ENCODE results near the gene NUDT14.

The NUDT14 gene

GRCh38 chr14:105135700-105136395, 45.3 kb downstream of the NUDT14 start:
- Histone ChIP-seq H2AK5ac (ENCODE audit: low read length) (no peak overlapping the region), H3K4me1 (ENCODE audit: control insufficient read depth, low read depth, low read length) (no peaks in the 10 kb centered on the region), H3K9ac (ENCODE audit: low read length) (no peak overlapping the region), H2BK120ac (ENCODE audit: low read depth, low read length) (no peak overlapping the region), H3K79me2 (ENCODE audit: control insufficient read depth, insufficient read depth, low read length) (no peaks in the 10 kb centered on the region), H3K23ac (ENCODE audit: low read length) (no peak overlapping the region), H2BK15ac (replicated peaks; ENCODE audit: low read depth) (no peak overlapping the region), H2BK5ac (ENCODE audit: low read length) (no peak overlapping the region), H4K5ac (ENCODE audit: low read length) (no peak overlapping the region), H3K4me3 (ENCODE audit: low read length) (no peak overlapping the region), H4K8ac (ENCODE audit: low read depth, low read length) (no peak overlapping the region), H3K79me1 (ENCODE audit: low read length) (no peaks in the 10 kb centered on the region), H3K27me3 (ENCODE audit: insufficient read depth, low read length, poor library complexity) (no peaks in the 10 kb centered on the region), H3K36me3 (ENCODE audit: control insufficient read depth, insufficient read depth, low read length) (no peaks in the 10 kb centered on the region), H3K27ac (ENCODE audit: low read depth, low read length) (no peak overlapping the region), H3K56ac (ENCODE audit: low read length) (no peak overlapping the region), H3K4ac (ENCODE audit: low read depth, low read length) (no peak overlapping the region), H3K18ac (ENCODE audit: low read length) (no peak overlapping the region), H3K4me2 (ENCODE audit: low read length) (no peak overlapping the region)
- no CpG with 5 or more reads among the region's 14 CpGs for WGBS (ENCODE audit: extremely low coverage, insufficient coverage, low lambda C conversion rate)
- no peak for DNase-seq

- H3K4me1 ChIP-seq (ENCODE audit: control insufficient read depth, low read depth, low read length), result no peaks in the 10 kb centered on the region
- no peak overlapping the region for H3K18ac ChIP-seq (ENCODE audit: low read length)
- no peak for DNase-seq
- no peaks in the 10 kb centered on the region for H3K36me3 ChIP-seq (ENCODE audit: control insufficient read depth, insufficient read depth, low read length)
- H3K79me2 ChIP-seq (ENCODE audit: control insufficient read depth, insufficient read depth, low read length), result no peaks in the 10 kb centered on the region
- no peak overlapping the region for H2BK120ac ChIP-seq (ENCODE audit: low read depth, low read length)
- no peak overlapping the region for H4K8ac ChIP-seq (ENCODE audit: low read depth, low read length)
- H3K27me3 ChIP-seq (ENCODE audit: insufficient read depth, low read length, poor library complexity), result no peaks in the 10 kb centered on the region
- H3K9ac ChIP-seq (ENCODE audit: low read length), result no peak overlapping the region
- WGBS (ENCODE audit: extremely low coverage, insufficient coverage, low lambda C conversion rate), result no CpG with 5 or more reads among the region's 4 CpGs
- H3K23ac ChIP-seq (ENCODE audit: low read length), result no peak overlapping the region
- H2BK15ac ChIP-seq (replicated peaks; ENCODE audit: low read depth), result no peak overlapping the region
- no peak overlapping the region for H3K56ac ChIP-seq (ENCODE audit: low read length)
- H2BK5ac ChIP-seq (ENCODE audit: low read length), result no peak overlapping the region
- no peaks in the 10 kb centered on the region for H3K79me1 ChIP-seq (ENCODE audit: low read length)
- no peak overlapping the region for H3K4me3 ChIP-seq (ENCODE audit: low read length)
- H3K4me2 ChIP-seq (ENCODE audit: low read length), result no peak overlapping the region
- no peak overlapping the region for H4K5ac ChIP-seq (ENCODE audit: low read length)
- no peak overlapping the region for H3K4ac ChIP-seq (ENCODE audit: low read depth, low read length)
- no peak overlapping the region for H2AK5ac ChIP-seq (ENCODE audit: low read length)
- H3K27ac ChIP-seq (ENCODE audit: low read depth, low read length), result no peak overlapping the region
These were observed 48.0 kb downstream of the NUDT14 start for GRCh38 chr14:105132921-105133654.

GRCh38 chr14:105131241-105131640, 49.9 kb downstream of the NUDT14 start:
- H3K18ac ChIP-seq (ENCODE audit: low read length), result no peak overlapping the region
- H2BK15ac ChIP-seq (replicated peaks; ENCODE audit: low read depth), result no peak overlapping the region
- no peaks in the 10 kb centered on the region for H3K36me3 ChIP-seq (ENCODE audit: control insufficient read depth, insufficient read depth, low read length)
- no peaks in the 10 kb centered on the region for H3K27me3 ChIP-seq (ENCODE audit: insufficient read depth, low read length, poor library complexity)
- no peak overlapping the region for H4K5ac ChIP-seq (ENCODE audit: low read length)
- H3K56ac ChIP-seq (ENCODE audit: low read length), result no peak overlapping the region
- H2BK120ac ChIP-seq (ENCODE audit: low read depth, low read length), result no peak overlapping the region
- H3K4me2 ChIP-seq (ENCODE audit: low read length), result no peak overlapping the region
- no peak overlapping the region for H3K4ac ChIP-seq (ENCODE audit: low read depth, low read length)
- no peak overlapping the region for H3K23ac ChIP-seq (ENCODE audit: low read length)
- no peak overlapping the region for H4K8ac ChIP-seq (ENCODE audit: low read depth, low read length)
- no peak overlapping the region for H3K9ac ChIP-seq (ENCODE audit: low read length)
- WGBS (ENCODE audit: extremely low coverage, insufficient coverage, low lambda C conversion rate), result 100% methylated on average over 1 of the region's 2 CpGs
- no peak for DNase-seq
- H3K79me1 ChIP-seq (ENCODE audit: low read length), result no peaks in the 10 kb centered on the region
- no peak overlapping the region for H3K27ac ChIP-seq (ENCODE audit: low read depth, low read length)
- H3K4me3 ChIP-seq (ENCODE audit: low read length), result no peak overlapping the region
- H2BK5ac ChIP-seq (ENCODE audit: low read length), result no peak overlapping the region
- no peaks in the 10 kb centered on the region for H3K4me1 ChIP-seq (ENCODE audit: control insufficient read depth, low read depth, low read length)
- no peaks in the 10 kb centered on the region for H3K79me2 ChIP-seq (ENCODE audit: control insufficient read depth, insufficient read depth, low read length)
- H2AK5ac ChIP-seq (ENCODE audit: low read length), result no peak overlapping the region

GRCh38 chr14:105128059-105128458, 53.1 kb downstream of the NUDT14 start:
- Histone ChIP-seq H2BK15ac (replicated peaks; ENCODE audit: low read depth) (no peak overlapping the region), H4K8ac (ENCODE audit: low read depth, low read length) (no peak overlapping the region), H2AK5ac (ENCODE audit: low read length) (no peak overlapping the region), H3K4me3 (ENCODE audit: low read length) (no peak overlapping the region), H3K4me2 (ENCODE audit: low read length) (no peak overlapping the region), H3K56ac (ENCODE audit: low read length) (no peak overlapping the region), H3K18ac (ENCODE audit: low read length) (no peak overlapping the region), H3K4ac (ENCODE audit: low read depth, low read length) (no peak overlapping the region), H2BK120ac (ENCODE audit: low read depth, low read length) (no peak overlapping the region), H3K23ac (ENCODE audit: low read length) (no peak overlapping the region), H2BK5ac (ENCODE audit: low read length) (no peak overlapping the region), H3K79me1 (ENCODE audit: low read length) (no peaks in the 10 kb centered on the region), H3K79me2 (ENCODE audit: control insufficient read depth, insufficient read depth, low read length) (no peaks in the 10 kb centered on the region), H3K9ac (ENCODE audit: low read length) (no peak overlapping the region), H3K27ac (ENCODE audit: low read depth, low read length) (no peak overlapping the region), H3K4me1 (ENCODE audit: control insufficient read depth, low read depth, low read length) (no peaks in the 10 kb centered on the region), H4K5ac (ENCODE audit: low read length) (no peak overlapping the region), H3K36me3 (ENCODE audit: control insufficient read depth, insufficient read depth, low read length) (no peaks in the 10 kb centered on the region), H3K27me3 (ENCODE audit: insufficient read depth, low read length, poor library complexity) (no peaks in the 10 kb centered on the region)
- DNase-seq, result peak; percentile 14
- WGBS (ENCODE audit: extremely low coverage, insufficient coverage, low lambda C conversion rate), result no CpG with 5 or more reads among the region's 5 CpGs

GRCh38 chr14:105126981-105127329, 54.2 kb downstream of the NUDT14 start:
- Histone ChIP-seq H2BK15ac (replicated peaks; ENCODE audit: low read depth) (no peak overlapping the region), H3K4me2 (ENCODE audit: low read length) (no peak overlapping the region), H2BK5ac (ENCODE audit: low read length) (no peak overlapping the region), H3K36me3 (ENCODE audit: control insufficient read depth, insufficient read depth, low read length) (no peaks in the 10 kb centered on the region), H4K5ac (ENCODE audit: low read length) (no peak overlapping the region), H2BK120ac (ENCODE audit: low read depth, low read length) (no peak overlapping the region), H4K8ac (ENCODE audit: low read depth, low read length) (no peak overlapping the region), H3K27ac (ENCODE audit: low read depth, low read length) (no peak overlapping the region), H3K4me1 (ENCODE audit: control insufficient read depth, low read depth, low read length) (no peaks in the 10 kb centered on the region), H3K4ac (ENCODE audit: low read depth, low read length) (no peak overlapping the region), H3K27me3 (ENCODE audit: insufficient read depth, low read length, poor library complexity) (no peaks in the 10 kb centered on the region), H3K56ac (ENCODE audit: low read length) (no peak overlapping the region), H3K9ac (ENCODE audit: low read length) (no peak overlapping the region), H3K79me2 (ENCODE audit: control insufficient read depth, insufficient read depth, low read length) (no peaks in the 10 kb centered on the region), H2AK5ac (ENCODE audit: low read length) (no peak overlapping the region), H3K4me3 (ENCODE audit: low read length) (no peak overlapping the region), H3K18ac (ENCODE audit: low read length) (no peak overlapping the region), H3K23ac (ENCODE audit: low read length) (no peak overlapping the region), H3K79me1 (ENCODE audit: low read length) (no peaks in the 10 kb centered on the region)
- WGBS (ENCODE audit: extremely low coverage, insufficient coverage, low lambda C conversion rate), result no CpG with 5 or more reads among the region's 9 CpGs
- no peak for DNase-seq
